NOMO-1 treated with dmso at 0.1 percent for 144 hours (cell line): ENCODE measurements around the gene HPX.
"Not testable (repeated sequence)": the region's sequence is repeated elsewhere in the genome, so short reads cannot be mapped to it uniquely, and the experiment has no call there.

Experiments
- DNase-seq: peaks from one replicate; lab custom pipeline; 2025; ENCODE audit not compliant: unreplicated experiment; lab: John Stamatoyannopoulos, UW

Gene HPX

GRCh38 chr11:6393989-6394670, 46.7 kb downstream of the HPX start:
- DNase-seq = no peak

- not testable (repeated sequence) for DNase-seq
These were observed 48.5 kb downstream of the HPX start for GRCh38 chr11:6392251-6392650.

- DNase-seq = no peak
These were observed 49.2 kb downstream of the HPX start for GRCh38 chr11:6391537-6392134.

GRCh38 chr11:6390718-6391469, 49.9 kb downstream of the HPX start:
- no peak for DNase-seq

- DNase-seq = peak; percentile 92
These were observed 50.7 kb downstream of the HPX start, which contains the start of gene SMPD1 for GRCh38 chr11:6389905-6390717. Gene SMPD1 (plus strand): TSS chr11:6390474. CDS start chr11:6390599, 125 bp downstream.

GRCh38 chr11:6388748-6389147, 52.0 kb downstream of the HPX start:
- DNase-seq = no peak

GRCh38 chr11:6387811-6388599, 52.8 kb downstream of the HPX start:
- DNase-seq = no peak

GRCh38 chr11:6385046-6385777, 55.6 kb downstream of the HPX start:
- DNase-seq = no peak
